ENCODE data around the gene CCNO.

CCNO gene, protein sequence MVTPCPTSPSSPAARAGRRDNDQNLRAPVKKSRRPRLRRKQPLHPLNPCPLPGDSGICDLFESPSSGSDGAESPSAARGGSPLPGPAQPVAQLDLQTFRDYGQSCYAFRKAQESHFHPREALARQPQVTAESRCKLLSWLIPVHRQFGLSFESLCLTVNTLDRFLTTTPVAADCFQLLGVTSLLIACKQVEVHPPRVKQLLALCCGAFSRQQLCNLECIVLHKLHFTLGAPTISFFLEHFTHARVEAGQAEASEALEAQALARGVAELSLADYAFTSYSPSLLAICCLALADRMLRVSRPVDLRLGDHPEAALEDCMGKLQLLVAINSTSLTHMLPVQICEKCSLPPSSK

DNA sequence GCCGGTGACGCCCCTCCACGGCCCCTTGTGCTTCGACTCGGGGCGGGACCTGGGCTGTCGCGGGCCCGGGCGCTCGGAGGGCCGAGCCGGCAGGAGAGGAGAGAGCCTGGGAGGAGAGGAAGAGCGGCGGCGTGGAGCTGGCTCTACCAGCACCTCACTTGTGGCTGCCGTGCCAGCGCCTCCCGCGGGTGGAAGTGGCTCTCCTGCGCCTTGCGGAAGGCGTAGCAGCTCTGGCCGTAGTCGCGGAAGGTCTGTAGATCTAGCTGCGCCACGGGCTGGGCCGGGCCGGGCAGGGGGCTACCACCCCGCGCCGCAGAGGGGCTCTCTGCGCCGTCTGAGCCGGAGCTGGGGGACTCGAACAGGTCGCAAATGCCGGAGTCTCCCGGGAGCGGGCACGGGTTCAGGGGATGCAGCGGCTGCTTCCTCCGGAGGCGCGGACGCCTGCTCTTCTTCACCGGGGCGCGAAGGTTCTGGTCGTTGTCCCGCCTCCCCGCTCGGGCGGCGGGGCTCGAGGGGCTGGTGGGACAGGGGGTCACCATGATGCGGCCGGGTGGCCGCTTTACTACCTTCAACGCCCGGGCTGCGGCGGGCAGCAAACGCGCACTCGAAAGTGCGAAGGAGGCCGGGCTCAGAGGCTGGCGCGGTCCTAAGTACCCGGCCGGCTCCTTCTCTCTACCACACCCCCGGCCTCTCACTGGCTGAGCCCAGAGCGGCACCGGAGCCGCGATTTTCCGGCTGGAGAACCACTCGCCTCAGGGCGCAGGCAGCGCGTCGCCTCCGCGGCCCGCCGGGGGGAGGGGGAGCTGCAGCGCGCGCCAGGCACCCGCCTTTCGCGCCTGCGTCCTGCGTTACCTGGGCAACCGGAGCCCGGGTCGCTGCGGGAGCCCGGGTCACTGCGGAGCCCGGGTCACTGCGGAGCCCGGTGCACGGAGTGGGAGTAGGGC is at the start of gene CCNO:
Gene CCNO (minus strand): TSS at position 624 of the 944 bp plus-strand sequence. CDS start 85 bp downstream, at position 539.
- peak in 1 of 3 experiments; percentile 39 for DNase-seq (ENCODE audit: low read depth in 3 of 3)

DNA sequence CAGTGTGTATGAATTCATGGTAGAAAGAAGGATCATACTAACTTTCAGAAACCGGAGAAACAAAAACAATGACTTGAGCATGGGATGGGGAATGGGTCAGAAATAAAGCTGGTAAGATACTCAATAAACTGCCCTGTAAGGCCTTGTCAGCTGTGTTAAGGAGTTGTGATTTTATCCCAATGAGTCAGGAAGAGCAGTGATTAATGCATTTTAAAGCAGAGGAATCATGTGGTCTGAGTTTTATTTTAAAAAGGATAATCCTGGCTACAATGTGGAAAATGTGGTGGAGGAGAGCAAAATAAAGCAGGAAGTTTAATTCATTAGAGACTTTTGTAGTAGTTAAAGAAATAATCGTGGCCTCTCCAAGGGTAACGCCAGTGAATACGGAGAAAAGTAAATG is 45.4 kb upstream of the CCNO start:
- DNase-seq (ENCODE audit: low read depth in 3 of 3), result no peak

DNA sequence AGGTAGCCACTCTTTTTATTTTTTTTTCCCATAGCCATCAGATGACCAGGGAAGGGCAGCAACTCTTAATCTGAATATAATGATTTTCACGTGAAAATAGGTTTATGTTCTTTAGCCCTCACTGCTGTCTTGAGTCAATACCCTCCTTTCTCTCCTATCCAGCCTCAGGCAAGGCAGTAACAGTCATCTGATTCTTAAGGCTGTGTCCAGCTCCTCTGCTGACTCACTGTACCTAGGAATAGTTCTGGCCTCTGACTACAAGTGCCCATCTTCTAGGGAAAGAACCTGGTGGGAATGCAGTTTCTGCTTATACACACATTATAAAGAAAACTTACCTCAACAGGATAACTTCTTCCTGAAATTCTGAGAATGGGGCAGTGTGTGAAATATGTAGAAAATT is 43.4 kb upstream of the CCNO start:
- no peak for DNase-seq (ENCODE audit: low read depth in 3 of 3)

DNA sequence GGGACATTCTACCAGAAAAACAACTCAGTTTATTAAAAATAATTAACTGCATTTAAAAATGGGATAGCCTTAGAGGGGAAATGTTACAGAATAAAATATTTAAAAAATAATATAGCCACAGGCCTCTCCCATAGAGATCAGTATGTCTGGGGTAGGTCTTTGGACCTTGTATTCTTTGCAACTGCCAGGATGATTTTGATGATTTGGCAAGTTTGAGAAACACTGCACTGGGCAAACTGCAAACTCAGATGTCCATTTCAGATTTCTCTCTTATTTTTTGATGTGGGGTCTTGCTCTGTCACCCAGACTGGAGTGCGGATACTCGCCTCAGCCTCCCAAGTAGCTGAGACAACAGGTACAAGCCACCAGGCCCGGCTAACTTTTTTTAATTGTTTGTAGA is 24.9 kb upstream of the CCNO start:
- no peak for DNase-seq (ENCODE audit: low read depth in 3 of 3)

DNA sequence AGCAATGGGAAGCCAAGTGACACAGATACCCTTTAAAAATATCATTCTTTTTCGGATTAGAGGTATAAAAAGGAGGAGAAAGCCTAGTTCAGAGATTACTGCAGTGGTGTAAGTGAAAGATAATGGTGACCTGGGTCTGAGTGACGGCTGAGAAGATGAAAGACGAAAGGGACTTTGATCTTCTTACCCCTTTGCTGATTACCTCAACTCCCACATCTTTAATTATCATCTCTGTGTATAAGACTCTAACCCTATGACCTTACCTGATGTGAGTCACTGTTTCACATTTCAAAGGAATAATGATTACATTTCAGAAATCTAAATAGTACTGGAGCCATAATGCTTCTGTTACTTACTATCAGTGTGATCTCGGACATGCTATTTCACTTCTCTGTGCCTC is 21.4 kb upstream of the CCNO start:
- DNase-seq (ENCODE audit: low read depth in 3 of 3), result no peak

DNA sequence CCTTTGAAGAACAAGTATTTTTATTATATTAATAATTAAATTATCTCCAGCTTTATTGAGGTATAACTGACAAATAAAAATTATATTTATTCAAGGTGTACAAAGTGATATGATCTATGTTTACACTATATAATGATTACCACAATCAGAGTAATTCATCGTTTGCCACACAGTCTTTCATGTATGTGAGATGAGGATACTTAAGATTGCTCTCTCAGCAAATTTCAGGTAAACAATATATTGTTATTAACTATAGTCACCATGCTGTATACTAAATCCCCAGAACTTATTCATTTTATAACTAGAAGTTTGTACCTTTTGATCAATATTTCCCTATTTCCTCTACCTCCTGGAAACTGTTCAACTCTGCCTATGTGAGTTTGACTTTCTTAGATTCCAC is 16.7 kb upstream of the CCNO start:
- no peak for DNase-seq (ENCODE audit: low read depth in 3 of 3)

DNA sequence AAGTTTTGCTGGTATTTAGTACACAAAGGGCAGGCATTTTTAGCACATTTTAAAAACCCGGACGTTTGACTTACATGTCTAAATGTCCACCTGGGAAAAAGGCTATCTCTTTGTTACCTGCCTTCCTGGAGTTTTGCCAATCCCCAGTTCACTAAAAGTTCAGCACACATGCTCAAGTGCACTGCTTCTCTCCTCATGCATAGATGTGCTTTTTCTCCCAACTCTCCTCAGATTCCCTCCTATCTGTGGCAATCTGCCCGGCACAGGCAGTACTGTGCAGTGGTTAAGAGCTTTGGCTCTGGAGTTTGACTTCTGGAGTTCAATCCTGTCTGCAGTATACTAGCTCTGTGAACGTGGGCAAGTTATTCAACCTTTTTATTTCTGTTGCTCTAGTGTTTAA is 8.3 kb upstream of the CCNO start:
- no peak for DNase-seq (ENCODE audit: low read depth in 3 of 3)

DNA sequence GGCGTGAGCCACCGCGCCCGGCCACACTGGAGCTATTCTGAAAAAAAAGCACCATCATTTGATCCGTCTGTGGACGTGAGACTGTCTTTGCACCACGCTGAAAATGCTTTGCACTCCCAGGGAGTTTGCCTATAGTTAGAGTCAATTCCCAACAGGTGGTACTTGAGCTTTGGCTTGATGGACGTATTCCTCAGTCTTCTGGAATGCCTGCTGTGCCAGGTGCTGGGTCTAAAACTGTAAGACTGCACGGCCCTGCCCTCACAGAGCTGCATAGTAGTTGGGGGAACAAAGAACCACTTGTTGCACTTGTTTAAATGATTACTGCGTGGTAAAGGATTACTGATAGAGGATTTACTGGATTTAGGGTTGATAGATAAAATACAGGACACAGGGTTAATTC is 3.4 kb upstream of the CCNO start:
- no peak for DNase-seq (ENCODE audit: low read depth in 3 of 3)

DNA sequence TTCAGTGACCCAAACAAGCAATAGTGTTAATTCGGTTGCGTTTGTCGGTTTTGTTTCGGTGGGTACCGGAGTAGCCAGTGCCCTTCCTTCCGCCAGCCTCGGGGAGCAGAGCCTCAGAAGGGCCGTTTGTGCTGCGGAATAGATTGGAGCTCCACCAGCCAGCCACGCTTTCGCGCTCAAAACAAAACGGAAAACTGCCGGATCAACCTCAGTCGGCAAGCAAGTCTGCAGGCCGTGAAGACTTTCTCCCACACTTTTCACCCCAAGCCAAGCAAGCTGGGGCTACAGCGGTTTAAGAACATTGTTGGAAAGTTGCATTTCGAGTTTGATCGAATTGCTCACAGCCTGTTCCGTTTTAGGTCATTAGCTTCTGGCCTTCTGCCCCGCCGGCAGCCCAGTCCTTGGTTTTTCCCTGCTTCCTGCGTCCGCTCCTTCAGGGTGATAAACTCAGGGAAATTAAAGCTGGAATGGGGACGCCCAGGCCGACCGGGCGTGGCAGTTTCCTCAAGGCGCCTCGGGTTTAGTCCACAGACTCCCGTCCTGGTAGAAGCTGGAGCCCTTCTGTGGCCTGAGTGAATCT is 803 bp upstream of the CCNO start:
- no peak for DNase-seq (ENCODE audit: low read depth in 3 of 3)

DNA sequence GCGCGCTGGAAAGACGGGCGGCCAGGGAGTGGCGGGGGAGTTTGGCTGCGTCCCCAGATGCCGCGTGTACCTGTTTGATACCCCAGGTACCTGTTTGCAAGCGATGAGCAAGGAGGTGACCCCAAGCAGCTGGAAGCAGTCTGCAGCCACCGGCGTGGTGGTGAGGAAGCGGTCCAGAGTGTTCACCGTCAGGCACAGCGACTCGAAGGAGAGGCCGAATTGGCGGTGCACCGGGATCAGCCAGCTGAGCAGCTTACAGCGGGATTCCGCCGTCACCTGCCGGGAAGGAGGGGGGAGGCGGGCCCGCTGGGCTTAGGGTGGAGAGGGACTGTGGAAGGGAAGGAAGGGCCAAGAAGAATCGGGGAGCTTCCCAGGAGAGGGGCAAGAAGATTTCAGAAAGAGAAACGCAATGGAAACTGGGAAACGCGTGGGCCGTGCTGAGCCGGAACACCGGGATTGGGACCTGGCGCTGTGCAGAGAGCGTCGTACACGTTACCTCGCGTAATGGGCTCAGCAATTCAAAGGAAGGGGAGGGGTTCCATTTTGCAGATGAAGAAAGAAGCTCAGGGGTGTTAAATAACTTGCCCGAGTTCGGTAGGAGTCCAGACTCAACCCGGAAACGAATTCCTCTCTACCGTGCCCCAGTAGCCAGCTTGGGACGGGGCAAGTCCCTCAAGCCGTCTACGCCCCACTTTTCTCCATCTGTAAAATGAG is 980 bp downstream of the CCNO start:
- DNase-seq (ENCODE audit: low read depth in 3 of 3), result no peak

DNA sequence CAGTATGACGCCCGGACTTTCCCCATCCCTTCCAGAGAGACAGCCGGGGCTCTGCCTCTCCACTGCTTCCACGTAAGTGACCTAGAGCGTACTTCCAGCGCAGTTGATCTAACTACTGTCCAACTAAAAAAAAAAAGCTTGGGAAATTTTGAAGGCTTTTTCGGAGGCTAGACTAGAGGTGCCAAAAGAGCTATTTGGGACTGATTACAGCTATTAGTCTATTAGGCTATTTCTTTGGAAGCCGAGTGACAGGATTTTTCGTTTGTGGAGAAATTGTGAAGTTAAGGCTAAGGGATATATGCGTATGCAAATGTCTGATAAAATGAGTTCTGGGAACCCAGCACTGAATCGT is 1.5 kb downstream of the CCNO start:
- no peak for DNase-seq (ENCODE audit: low read depth in 3 of 3)

DNA sequence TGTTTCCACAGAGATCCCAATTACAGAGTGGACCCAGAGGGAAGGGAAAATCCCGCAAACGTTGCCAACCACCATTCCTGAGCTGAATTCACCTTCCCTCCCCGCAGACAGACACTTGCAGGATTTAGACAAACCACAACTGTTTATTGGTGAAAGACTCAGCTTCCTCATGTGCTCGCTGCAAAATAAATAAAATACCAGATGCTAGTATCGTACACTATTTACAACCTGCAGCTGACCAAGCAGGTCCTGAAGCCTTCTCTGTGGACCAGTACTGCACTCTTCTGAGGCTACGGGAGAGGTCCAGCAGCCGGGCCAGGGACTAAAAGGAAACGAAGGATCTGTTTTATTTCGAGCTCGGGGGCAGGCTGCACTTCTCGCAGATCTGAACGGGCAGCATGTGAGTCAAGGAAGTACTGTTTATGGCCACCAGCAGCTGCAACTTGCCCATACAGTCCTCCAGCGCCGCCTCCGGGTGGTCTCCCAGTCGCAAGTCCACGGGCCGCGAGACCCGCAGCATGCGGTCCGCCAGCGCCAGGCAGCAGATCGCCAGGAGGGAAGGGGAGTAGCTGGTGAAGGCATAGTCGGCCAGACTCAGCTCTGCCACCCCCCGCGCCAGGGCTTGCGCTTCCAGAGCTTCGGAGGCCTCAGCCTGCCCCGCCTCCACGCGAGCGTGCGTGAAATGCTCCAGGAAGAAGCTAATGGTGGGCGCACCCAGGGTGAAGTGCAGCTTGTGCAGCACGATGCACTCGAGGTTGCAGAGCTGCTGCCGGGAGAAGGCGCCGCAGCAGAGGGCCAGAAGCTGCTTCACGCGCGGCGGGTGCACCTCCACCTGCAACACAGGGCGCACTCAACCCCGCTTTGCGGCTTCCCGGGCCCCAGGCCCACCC is 2.1 kb downstream of the CCNO start:
- no peak for DNase-seq (ENCODE audit: low read depth in 3 of 3)

DNA sequence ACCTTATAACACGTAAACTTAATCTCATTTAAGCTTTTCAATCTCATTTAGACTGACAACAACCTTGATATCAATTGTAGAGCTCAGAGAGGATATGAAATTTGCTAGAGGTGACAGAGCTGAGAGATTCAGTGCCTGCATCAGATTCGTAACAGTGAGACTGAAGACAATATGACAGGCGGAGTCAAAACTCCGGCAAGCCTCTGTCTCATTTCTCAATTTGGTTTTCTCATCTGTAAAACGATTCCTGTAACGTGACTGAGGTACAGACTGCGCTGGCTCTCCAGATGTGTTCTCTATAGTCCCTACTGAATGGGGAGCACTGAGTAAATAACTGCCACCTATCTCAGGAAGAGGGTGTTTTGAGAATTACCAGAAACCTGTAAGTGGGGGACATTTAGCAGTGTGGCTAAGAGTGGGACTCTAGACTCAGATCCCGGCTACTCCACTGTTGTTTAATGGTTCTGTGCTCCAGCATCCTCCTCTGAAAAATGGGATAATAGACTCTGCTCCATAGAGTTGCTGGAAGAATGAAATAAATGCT is 3.2 kb downstream of the CCNO start:
- no peak for DNase-seq (ENCODE audit: low read depth in 3 of 3)

DNA sequence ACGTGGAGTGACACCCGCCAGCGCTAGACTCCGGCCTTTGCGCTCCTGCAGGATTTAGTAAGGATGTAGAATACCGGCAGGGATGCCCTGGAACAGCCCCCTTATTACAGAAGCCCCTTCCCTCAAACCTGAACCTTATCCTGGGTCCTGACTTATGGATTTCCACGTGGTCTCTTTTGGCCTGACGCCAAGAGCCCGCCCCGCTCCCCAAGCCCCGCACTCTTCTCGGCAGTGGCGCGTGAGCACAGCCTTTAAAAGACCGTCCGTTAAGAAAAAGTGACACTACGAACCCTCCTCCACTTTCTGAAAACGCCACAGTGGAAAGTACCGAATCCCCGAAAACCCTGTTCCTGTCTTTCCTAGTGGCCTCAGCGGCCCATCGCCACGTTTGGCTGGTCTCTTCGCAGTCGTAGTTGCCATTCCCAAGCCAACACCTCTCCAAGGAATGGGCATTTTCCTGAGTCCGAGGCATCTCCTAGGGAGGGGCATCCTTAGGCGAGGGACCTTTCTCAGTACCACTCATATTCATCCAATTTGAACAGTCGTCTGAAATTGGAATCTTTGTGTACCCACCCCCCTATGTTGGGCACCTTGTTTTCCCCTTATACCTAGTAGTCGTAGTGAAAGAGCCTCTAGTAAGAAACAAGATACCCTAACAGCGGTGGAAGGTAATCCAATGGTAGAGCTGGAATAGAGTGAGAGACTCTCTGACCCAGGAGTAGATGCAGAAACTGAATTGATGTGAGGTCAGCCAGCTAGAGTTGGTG is 5.6 kb downstream of the CCNO start:
- no peak for DNase-seq (ENCODE audit: low read depth in 3 of 3)

DNA sequence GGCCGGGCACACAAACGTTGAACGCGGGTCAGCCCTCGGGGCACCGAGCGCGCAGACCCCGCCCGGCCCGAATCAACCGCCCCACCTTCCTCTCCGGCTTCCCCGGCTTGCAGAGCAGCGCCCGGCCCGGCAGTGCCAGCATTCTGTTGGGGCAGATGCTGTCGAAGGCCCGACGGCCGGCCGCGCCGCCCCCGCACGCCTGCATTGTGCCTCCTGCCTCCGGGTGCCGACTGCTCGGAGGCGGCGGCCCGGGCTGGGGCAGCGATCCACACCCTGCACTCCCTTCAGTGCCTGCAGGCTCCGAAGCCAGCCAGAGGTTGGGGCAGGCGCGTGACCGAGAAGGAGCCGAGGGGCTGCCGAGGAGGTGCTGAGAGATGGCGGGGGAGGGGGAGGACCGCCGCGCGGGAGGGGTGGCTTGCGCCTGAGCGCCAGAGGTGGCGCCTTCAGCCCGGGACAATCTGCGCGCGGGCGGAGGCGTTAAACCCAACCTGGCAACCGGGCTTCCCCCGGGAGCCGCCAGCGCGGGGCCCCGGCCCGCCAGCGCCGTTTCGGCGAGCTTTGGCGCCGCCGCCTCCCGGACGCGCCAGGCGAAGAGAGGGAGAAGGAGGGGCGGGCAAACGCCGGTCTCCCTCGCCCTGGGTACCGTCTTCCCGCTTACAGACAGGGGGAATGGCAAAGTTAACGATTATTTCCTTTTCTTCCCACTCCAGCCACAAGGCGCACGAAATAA is 6.3 kb downstream of the CCNO start, which contains the start of gene MCIDAS:
Gene MCIDAS (minus strand): TSS at position 382 of the 730 bp plus-strand sequence. CDS start 177 bp downstream, at position 205.
- peak in 1 of 3 experiments; percentile 51 for DNase-seq (ENCODE audit: low read depth in 3 of 3)

DNA sequence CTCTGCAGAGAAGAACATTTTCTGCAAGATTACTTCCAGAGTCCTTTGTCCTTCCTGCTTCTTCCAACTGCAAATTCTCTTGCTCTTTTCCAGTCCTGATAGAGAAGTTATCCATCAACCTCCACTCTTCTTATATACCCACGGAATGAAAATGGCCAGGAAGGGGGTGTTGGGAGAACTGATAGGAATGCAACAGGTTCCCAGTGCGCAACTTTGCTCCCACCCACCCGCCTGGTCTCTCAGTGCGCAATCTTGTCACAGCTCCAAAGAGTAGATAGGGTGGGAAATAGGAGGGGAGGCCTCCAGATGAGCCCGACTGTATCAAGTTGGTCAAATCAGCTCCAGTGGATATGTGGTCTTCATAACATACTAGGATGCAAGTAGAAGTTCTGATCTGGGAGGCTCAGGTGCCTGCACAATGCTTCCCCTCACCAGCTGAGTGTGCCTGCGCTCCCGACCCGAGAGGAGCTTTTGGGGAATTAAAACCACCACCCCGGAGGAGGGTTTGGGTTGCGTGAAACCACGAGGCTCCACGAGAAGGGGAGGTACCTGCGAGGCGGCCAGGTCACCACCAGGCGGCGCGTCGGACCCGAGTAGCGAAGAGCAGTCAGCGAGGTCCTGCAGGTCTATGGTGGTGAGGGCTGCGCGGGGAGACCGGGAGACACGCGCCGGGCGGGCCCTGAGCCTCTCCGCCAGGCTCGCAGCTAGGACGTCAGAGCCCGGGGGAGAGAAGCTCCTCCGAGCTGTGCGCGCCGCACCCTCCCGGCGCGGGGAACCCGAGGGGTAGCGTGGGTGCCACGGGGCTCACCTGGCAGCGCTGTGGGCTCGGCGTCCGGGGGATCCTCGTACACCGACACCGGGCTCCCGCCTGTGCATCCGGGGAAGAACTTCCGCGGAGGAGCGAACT is 7.1 kb downstream of the CCNO start:
- DNase-seq (ENCODE audit: low read depth in 3 of 3), result no peak

DNA sequence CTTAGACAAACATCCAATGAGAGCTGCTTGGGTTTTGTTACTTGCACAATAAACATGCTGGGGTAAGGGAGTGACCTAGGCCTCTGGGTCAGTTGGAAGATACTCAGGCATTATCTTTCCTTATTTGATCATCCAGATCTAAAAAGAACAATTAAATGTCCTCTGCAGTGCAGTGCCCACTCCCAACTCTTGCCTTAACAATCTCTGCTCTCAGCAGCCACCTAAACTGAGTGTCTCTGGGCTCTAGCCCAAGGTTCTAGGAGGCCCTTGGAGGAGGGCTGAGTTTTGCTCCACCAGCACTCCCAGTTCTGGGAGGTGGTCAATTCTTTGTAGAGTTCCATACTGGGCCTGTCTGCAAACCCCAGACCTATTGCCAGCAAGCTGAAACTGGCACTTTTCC is 8.1 kb downstream of the CCNO start:
- DNase-seq (ENCODE audit: low read depth in 3 of 3), result no peak

DNA sequence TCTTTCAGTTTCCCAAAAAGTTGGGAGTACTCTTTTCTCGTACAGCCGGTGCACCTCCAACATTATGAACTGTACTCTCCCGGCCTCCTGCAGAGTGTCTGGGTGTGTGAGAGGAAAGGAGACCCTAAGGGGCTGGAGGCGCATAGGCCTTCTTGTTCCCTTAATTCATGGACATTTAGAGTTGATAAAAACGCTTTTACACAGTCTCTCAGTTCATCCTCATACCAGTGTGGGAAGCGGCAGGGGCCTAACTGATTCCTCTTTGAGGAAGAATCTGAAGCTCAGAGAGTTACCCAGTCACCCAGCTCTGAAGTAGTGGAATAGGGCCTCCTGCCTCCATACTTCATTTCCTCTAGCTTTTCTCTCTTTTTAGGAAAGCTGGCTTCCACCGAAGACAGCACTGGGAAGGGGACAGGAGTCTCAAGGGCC is 9.6 kb downstream of the CCNO start:
- DNase-seq (ENCODE audit: low read depth in 3 of 3), result no peak
